ENCODE data around the gene B4GALT1.

Gene B4GALT1

GRCh38 chr9:33158843-33159776 lies 8.0 kb downstream of the B4GALT1 start:
- Mint-ChIP-seq H3K4me1 (peaks cover 95% of the 10 kb centered on the region), H3K27me3 (no peaks in the 10 kb centered on the region), H3K4me3 (peak overlapping the region; percentile 57 to 84), H3K27ac (peak overlapping the region; percentile 93 to 94), H3K9me3 (no peaks in the 10 kb centered on the region)
- DNase-seq (peak in 1 of 2 donors; percentile 45), ATAC-seq (peak; percentile 71)

- ATAC-seq (peak; percentile 39), DNase-seq (no peak)
- H3K9me3 Mint-ChIP-seq: no peaks in the 10 kb centered on the region
- peaks cover 95% of the 10 kb centered on the region for H3K4me1 Mint-ChIP-seq
- no peaks in the 10 kb centered on the region for H3K27me3 Mint-ChIP-seq
- H3K4me3 Mint-ChIP-seq: peak overlapping the region; percentile 57 to 84
- peak overlapping the region; percentile 71 to 93 for H3K27ac Mint-ChIP-seq
Observed at GRCh38 chr9:33157960-33158842, 8.9 kb downstream of the B4GALT1 start.

GRCh38 chr9:33155393-33155792 lies 11.7 kb downstream of the B4GALT1 start:
- Mint-ChIP-seq H3K4me1 (peaks cover 95% of the 10 kb centered on the region), H3K27ac (peak overlapping the region in 1 of 2 donors; percentile 95), H3K27me3 (no peaks in the 10 kb centered on the region), H3K4me3 (no peak overlapping the region), H3K9me3 (no peaks in the 10 kb centered on the region)
- DNase-seq: no peak
- no peak for ATAC-seq

GRCh38 chr9:33154371-33154770 lies 12.8 kb downstream of the B4GALT1 start:
- no peak for DNase-seq
- peaks cover 89% of the 10 kb centered on the region for H3K4me1 Mint-ChIP-seq
- no peak overlapping the region for H3K4me3 Mint-ChIP-seq
- no peaks in the 10 kb centered on the region for H3K27me3 Mint-ChIP-seq
- no peak for ATAC-seq
- no peaks in the 10 kb centered on the region for H3K9me3 Mint-ChIP-seq
- no peak overlapping the region for H3K27ac Mint-ChIP-seq

- no peak for ATAC-seq
- no peaks in the 10 kb centered on the region for H3K9me3 Mint-ChIP-seq
- peak overlapping the region; percentile 42 to 51 for H3K4me3 Mint-ChIP-seq
- H3K27ac Mint-ChIP-seq: peak overlapping the region; percentile 67 to 88
- no peaks in the 10 kb centered on the region for H3K27me3 Mint-ChIP-seq
- peaks cover 87% of the 10 kb centered on the region for H3K4me1 Mint-ChIP-seq
- no peak for DNase-seq
Observed at GRCh38 chr9:33153666-33154065, 13.5 kb downstream of the B4GALT1 start.

GRCh38 chr9:33153001-33153400 lies 14.1 kb downstream of the B4GALT1 start:
- ATAC-seq (no peak), DNase-seq (no peak)
- Mint-ChIP-seq H3K27me3 (no peaks in the 10 kb centered on the region), H3K27ac (no peak overlapping the region), H3K4me1 (peaks cover 87% of the 10 kb centered on the region), H3K4me3 (peak overlapping the region; percentile 42), H3K9me3 (no peaks in the 10 kb centered on the region)

GRCh38 chr9:33151601-33152000 lies 15.5 kb downstream of the B4GALT1 start:
- Mint-ChIP-seq H3K9me3 (no peaks in the 10 kb centered on the region), H3K27me3 (no peaks in the 10 kb centered on the region), H3K4me1 (peaks cover 87% of the 10 kb centered on the region), H3K4me3 (no peak overlapping the region), H3K27ac (peak overlapping the region in 1 of 2 donors; percentile 37)
- DNase-seq (no peak), ATAC-seq (no peak)

- no peaks in the 10 kb centered on the region for H3K27me3 Mint-ChIP-seq
- DNase-seq (no peak), ATAC-seq (no peak)
- peaks cover 89% of the 10 kb centered on the region for H3K4me1 Mint-ChIP-seq
- peak overlapping the region in 1 of 2 donors; percentile 37 for H3K27ac Mint-ChIP-seq
- no peak overlapping the region for H3K4me3 Mint-ChIP-seq
- H3K9me3 Mint-ChIP-seq: no peaks in the 10 kb centered on the region
Observed at GRCh38 chr9:33151007-33151557, 16.1 kb downstream of the B4GALT1 start.

- no peak overlapping the region for H3K4me3 Mint-ChIP-seq
- H3K27ac Mint-ChIP-seq: no peak overlapping the region
- no peaks in the 10 kb centered on the region for H3K9me3 Mint-ChIP-seq
Observed at GRCh38 chr9:33148367-33149014, 18.6 kb downstream of the B4GALT1 start.

GRCh38 chr9:33147416-33148169 lies 19.5 kb downstream of the B4GALT1 start:
- H3K27ac Mint-ChIP-seq: peak overlapping the region in 1 of 2 donors; percentile 27
- no peak for ATAC-seq
- DNase-seq: no peak
- no peaks in the 10 kb centered on the region for H3K27me3 Mint-ChIP-seq
- H3K4me3 Mint-ChIP-seq: no peak overlapping the region
- peaks cover 89% of the 10 kb centered on the region for H3K4me1 Mint-ChIP-seq
- no peaks in the 10 kb centered on the region for H3K9me3 Mint-ChIP-seq

More at GRCh38 chr9:33148367-33149014, 18.6 kb downstream of the B4GALT1 start:
- H3K4me1 Mint-ChIP-seq: peaks cover 89% of the 10 kb centered on the region
- ATAC-seq (no peak), DNase-seq (no peak)
- no peaks in the 10 kb centered on the region for H3K27me3 Mint-ChIP-seq

GRCh38 chr9:33146298-33146697 lies 20.8 kb downstream of the B4GALT1 start:
- H3K4me1 Mint-ChIP-seq: peaks cover 89% of the 10 kb centered on the region
- H3K4me3 Mint-ChIP-seq: no peak overlapping the region
- H3K27me3 Mint-ChIP-seq: no peaks in the 10 kb centered on the region
- DNase-seq (no peak), ATAC-seq (no peak)
- H3K9me3 Mint-ChIP-seq: no peaks in the 10 kb centered on the region
- peak overlapping the region in 1 of 2 donors; percentile 81 for H3K27ac Mint-ChIP-seq

- H3K27ac Mint-ChIP-seq: peak overlapping the region in 1 of 2 donors; percentile 94
- ATAC-seq (no peak), DNase-seq (no peak)
- H3K27me3 Mint-ChIP-seq: no peaks in the 10 kb centered on the region
- peaks cover 92% of the 10 kb centered on the region for H3K4me1 Mint-ChIP-seq
- no peaks in the 10 kb centered on the region for H3K9me3 Mint-ChIP-seq
- peak overlapping the region; percentile 17 to 67 for H3K4me3 Mint-ChIP-seq
Observed at GRCh38 chr9:33144551-33144950, 22.6 kb downstream of the B4GALT1 start.

- Mint-ChIP-seq H3K4me3 (peak overlapping the region; percentile 13 to 44), H3K27me3 (no peaks in the 10 kb centered on the region), H3K4me1 (peaks cover 96% of the 10 kb centered on the region), H3K9me3 (no peaks in the 10 kb centered on the region), H3K27ac (no peak overlapping the region)
- DNase-seq (peak in 1 of 2 donors; percentile 40), ATAC-seq (peak; percentile 80)
Observed at GRCh38 chr9:33143241-33143661, 23.9 kb downstream of the B4GALT1 start.

- peaks cover 98% of the 10 kb centered on the region for H3K4me1 Mint-ChIP-seq
- H3K4me3 Mint-ChIP-seq: peak overlapping the region; percentile 23 to 69
- no peaks in the 10 kb centered on the region for H3K9me3 Mint-ChIP-seq
- no peak for DNase-seq
- no peak overlapping the region for H3K27ac Mint-ChIP-seq
- ATAC-seq: no peak
- H3K27me3 Mint-ChIP-seq: no peaks in the 10 kb centered on the region
Observed at GRCh38 chr9:33142535-33142934, 24.6 kb downstream of the B4GALT1 start.

Measured in stimulated activated naive CD8-positive, alpha-beta T cell treated with anti-CD3 and anti-CD28 coated beads, Interleukin-15, amount 100 ng/mL, for 72 hours (primary cell).